Dermis microvascular lymphatic vessel endothelial cell (primary cell): ENCODE results near the gene SMIM15. TPM values are rescaled to one million over a fixed set of nuclear protein-coding genes. Genes with fewer than 3 reads are reported as not detected.

Source experiments
- DNase-seq, 2 donors: peaks; one replicate each; pipeline versions ENCODE4 v3.0.0 to v3.0.0-alpha.2; 2010; ENCODE audit warnings: low read depth in 2 of 2
- total RNA-seq: library from RNA; depleted of rRNA; stranded (reverse); fragments of >200 nt; gene quantifications from 2 replicates; pipeline ENCODE4 v1.2.1, GENCODE V29; 2014

SMIM15 gene
- total RNA-seq, 1 donor from 2014 or later = 33.6 TPM

DNA sequence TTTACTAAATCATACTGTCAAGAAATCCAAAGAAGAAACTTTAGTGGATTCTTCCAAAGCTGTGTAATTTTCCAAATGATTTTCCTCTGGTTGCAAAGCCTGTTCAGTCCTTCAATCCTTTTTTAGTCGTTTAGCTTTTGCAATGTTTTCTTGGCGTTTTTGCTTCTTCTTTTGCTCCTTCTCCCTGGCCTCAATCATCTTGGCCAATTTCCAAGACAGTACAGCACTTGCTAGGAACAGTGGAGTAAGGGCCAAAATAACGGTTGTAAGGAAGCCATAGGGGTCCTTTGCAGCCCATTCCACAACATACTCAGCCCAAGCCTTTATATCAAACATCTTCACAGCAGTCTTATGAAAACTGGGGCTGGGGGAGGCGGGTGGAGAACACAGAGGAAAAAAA, 2.4 kb downstream of the SMIM15 start:
- DNase-seq = no peak

DNA sequence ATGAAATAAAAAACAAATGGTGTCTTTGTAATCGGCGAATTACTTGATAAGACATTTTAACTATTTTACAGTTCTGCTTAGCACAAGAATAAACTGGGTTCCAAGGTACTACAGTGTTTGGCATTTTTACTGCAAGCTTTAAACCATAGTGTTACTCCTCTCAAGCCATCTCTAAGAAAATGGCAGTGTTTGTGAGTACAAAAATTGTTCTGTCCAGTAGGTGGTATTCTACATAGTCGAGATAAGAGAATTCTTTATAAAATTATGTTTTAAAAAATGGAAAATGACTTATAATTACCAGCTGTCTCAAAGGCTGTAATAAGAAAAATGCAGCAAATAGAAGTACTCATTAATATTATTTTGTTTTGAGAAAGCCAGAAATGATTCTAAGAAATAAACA, 3.2 kb downstream of the SMIM15 start:
- DNase-seq = no peak

DNA sequence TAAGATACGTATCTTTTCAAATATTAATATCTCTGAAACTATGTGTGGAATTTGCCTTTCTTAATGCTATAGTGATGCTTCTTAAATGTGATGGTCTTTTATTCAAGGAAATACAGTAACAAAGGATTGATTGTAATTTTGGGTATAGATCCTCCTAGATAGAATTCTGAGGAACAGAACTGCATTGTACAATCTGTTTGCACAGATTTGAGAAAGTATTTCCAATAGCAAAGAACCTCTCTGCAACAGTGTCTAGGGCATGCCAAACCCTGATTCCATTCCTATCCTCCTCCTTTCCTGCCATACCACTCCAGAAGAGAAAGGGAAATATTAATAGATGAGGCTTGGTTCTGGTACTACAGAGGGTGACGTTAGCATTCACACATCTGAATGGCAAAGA, 10.4 kb downstream of the SMIM15 start:
- DNase-seq = no peak

DNA sequence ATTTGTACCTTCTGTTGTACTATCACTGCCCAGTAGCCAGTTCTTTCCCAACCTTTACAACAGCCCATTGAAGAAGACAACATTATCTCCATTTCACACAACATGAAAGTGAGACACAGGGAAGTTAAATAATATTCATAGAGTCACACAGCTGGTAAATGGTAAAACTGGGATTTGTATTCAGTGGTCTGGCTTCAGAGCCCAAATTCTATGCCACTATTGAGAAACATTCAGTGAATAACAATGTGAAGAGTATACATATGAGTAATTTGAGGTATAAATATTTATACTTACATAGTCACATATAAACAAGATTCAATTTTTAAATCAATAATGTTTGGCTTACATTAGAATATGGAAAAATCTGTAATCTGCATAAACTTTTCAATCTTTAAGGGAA, 13.8 kb downstream of the SMIM15 start:
- no peak for DNase-seq

DNA sequence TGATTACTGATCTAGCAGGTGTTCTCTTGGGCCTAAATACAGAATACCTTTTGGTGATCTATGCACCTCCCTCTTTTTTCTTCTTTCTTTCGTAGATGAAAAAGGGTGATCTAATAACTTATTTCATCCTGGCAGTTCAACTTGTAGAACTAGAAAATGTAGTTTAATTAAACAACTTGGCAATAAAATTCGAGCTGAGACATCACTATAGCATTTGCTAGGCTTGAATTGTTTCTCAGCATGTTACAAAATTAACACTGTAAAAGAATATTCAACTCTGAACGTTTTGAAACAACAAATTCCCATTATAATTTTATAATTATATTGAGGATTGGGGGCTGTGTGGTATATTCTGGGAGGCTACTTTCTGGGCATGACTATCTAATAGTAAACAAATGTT, 19.5 kb downstream of the SMIM15 start:
- no peak for DNase-seq

DNA sequence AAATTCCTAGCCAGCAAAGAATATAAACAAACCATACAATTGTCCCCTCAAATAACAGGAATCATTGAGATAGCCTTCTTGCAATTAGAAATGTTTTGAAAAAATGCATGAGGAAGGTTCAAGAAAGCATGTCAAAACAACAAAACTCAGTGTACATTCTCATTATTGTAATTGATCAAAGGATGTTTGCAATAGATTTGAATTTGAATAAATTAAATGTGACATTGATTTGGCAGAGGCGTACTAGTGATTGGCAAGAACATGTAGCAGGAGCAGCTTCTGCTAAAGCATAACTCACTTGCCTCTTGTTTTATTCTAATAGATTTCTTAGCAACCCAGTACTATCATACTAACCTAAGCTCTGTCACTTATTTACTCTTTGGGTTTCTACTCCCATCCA, 19.9 kb downstream of the SMIM15 start:
- no peak for DNase-seq

DNA sequence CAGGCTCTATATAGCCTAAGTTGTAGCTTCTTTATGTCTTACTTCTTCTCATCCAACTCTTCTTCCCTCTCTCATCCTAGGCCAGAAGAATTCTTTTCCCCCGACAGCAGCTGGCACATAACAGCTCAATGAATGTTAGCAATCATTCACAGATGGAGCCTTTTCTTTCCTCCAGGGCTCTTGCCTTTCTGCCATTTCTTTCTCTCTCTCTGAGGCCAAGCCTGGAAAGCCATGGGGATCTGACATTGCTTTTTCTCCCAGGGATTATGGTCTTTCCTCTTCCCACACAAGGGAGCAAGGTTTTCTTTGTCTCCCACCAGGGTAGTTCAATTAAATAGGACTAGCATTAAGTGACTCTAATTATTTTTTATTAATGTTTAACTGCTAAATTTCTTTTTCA, 20.5 kb downstream of the SMIM15 start:
- no peak for DNase-seq

DNA sequence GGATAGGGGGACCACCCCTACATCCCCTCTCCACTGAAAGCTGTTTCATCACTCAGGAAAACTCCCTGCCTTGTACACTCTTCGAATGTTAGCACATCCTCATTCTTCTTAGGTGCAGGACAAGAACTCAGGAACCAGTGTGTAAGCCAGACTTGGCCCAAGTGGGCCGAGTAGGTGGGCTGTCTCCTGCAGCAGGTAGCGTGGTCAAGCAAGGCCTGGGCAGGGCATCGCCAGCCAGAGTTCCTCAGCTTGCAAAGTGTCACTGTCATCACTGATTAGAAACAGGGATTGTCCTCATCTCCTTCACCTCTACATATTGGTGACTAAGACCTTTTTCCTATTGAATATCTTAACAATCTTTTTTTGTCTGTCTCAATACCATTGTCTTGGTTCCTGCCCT, 22.3 kb downstream of the SMIM15 start:
- no peak for DNase-seq

DNA sequence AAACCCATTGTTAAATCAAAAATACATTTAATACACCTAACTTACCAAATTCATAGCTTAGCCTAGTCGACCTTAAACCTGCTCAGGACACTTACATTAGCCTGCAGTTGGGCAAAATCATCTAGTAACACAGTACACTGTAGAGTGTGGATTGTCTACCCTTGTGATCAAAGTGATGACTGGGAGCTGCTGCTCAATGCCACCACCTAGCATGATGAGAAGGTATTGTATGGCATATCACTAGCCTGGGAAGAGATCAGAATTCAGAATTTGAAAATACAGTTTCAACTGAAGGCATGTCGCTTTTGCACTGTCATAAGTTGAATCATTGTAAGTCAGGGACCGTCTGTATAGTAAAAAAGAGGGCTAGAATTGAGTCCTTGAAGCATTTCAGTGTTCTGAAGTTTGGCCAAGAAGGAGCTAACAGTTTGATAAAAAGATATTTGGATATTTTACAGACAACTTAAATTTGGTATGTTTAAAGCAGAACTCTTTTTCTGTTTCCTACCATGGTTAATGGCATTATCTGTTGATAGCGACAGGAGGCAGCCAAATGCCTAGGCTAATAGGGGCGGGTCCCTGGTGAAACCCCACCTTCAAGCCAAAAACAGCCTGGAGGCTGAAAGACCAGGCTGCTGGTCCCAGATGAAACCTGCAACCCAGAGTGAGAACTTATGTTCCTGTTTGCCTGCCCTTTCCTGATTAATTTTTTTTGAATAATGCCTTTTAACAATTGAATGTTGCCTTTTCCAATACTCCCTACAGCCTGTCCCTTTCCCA, 23.0 kb downstream of the SMIM15 start:
- DNase-seq = peak in 1 of 2 donors; percentile 17

DNA sequence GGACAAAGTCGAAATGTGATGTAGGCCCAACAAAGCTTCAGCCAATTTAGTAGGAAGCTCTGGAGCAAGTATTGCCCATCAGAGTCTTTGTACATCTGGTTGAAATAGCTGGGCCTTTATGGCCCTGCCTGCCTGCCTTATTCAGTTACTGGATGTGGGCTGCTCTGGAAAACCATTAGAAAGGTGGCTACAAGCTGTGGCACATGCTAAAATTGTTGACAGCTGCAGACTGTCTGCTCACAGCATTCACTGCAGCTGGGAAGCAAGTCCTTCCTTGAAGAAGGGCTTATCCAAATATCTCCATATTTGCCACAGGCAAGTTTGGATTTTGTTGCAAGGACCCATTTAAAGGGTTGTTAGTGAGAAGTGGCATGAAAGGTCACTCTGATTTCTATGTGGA, 24.4 kb downstream of the SMIM15 start:
- no peak for DNase-seq

DNA sequence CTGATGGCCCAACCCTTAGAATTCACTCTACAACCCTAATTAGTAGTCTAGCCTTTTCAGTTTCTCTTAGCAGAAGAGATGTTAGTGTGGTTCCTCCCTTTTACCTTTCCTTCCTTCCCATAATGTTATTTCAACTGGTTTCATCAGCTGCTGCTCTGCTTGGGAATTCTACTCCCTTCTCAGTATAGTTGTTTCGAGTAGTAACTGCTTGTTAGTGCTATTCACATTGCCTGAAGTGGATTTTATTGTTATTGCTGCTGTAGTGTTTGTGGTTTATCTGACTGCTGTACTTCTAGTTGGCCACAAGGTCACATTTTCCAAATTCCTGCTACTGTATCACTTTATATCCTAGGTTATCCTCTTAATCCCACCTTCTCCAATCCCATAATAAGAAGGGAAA, 29.7 kb downstream of the SMIM15 start:
- DNase-seq = no peak

DNA sequence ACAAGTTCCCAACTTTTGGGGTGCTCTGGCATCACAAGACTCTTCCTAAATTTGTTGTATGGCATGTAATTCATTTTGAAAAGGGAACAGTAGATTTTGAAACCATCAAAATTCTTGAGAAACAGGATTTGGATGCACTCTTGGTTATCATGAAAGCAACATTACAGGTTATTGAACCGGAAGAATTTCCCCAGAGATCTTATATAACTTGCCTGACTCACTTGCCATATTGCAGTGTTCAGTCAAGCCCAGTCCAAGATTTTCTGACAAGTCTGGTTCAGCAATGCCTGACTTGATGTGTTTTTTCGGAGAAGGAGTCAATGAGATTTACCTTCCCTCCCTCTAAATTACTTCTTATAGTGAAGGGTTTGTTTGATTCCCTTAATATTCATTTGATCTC, 32.0 kb downstream of the SMIM15 start:
- DNase-seq = no peak

DNA sequence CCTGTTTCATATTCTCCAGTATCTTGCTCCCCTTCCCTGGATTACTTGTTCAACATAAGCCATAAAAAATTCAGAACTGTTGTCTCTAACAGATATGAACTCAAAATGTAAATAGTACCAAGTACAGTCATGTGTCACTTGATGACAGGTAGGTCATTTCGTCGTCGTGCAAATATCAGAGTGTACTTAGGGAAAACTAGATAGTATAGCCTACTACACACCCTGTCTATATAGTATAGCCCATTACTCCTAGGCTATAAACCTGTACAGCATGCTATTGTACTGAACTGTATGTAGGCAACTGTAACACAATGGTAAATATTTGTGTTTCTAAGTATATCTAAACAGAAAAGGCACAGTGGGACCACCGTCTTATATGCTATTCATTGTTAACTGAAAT, 39.1 kb downstream of the SMIM15 start:
- no peak for DNase-seq

DNA sequence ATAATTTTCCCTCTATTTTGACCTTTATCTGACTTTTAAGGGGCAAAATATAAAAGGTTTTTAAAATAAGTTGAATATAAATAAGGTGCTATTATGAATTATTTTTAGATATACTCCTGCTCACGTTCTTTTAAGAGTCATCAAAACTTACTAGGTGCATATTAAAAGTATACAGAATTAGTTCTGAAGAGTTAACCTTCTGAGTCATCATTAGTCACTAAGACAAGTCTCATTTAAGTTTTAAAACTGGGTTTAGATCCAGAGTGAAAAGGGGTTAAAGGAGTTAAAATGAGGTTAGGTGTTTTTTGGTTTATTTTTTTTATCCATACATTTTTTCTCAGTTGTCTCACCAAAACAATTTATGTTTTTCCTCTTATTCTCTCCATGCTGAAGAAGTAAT, 41.7 kb downstream of the SMIM15 start:
- DNase-seq = no peak

DNA sequence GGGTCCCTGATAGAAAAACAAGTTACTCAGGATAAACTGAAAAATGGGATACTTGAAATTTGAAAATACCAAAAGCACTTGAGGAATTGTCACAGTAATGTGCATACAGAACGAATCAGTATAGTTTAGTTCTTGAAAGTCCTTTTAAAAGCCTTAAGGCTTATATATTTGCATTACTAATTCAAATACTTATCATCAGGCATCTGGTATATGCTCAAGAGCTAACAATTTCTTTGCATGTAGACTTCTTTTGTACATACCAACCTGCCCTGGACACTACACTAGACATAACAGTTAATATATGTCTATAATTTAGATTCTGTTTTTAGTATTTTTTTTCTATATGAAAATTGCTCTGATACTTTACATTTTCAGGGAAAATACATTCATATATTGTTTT, 43.2 kb downstream of the SMIM15 start:
- no peak for DNase-seq

DNA sequence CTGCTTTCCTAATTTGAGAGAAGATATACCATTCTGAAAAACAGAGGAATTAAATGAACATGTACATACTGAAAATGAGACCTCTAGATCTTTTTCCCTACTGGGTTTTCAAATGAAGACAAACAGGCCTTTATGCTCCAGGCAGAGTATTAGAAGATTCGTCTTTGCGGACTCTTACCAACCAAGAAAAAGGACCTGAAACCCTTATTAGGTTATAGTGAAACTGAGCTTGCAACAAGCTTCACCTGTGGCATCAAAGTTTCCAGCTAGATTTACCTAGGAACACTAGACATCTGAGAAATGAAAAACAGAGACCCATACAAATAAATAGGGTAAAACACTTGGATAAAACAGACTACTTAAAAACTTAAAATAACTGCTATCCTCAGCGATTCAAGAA, 46.3 kb downstream of the SMIM15 start:
- no peak for DNase-seq

DNA sequence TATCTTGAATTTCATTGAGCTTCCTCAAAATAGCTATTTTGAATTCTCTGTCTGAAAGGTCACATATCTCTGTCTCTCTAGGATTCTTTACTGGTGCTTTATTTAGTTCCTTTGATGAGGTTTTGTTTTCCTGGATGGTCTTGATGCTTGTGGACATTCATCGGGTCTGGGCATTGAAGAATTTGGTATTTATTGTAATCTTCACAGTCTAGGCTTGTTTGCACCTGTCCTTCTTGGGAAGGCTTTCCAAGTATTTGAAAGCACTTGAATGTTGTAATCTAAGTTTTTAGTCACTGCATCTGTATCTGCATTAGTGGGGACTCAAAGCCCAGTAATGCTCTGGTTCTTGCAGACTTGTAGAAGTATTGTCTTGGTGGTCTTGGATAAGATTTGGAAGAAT, 47.8 kb downstream of the SMIM15 start:
- no peak for DNase-seq

Other genes starting within 250 kb of the SMIM15 start
- gene ERCC8, start 217.4 kb downstream of the SMIM15 start, total RNA-seq = 12.7 and 16.8 TPM in 2 replicates
- 11.1 and 16.6 TPM in 2 replicates for gene NDUFAF2, start 217.3 kb downstream of the SMIM15 start, total RNA-seq
- 8.3 and 19.6 TPM in 2 replicates for gene ZSWIM6, start 169.8 kb upstream of the SMIM15 start, total RNA-seq